BE2C (cell line): Measurements from ENCODE around the gene RAB40B.
A peak's percentile ranks its signal among the peaks of the same experiment; 100 is the strongest.

Experiments
- DNase-seq: peaks from one replicate; pipeline ENCODE4 v3.0.0-alpha.2; 2020
- H3K27me3 ChIP-seq: fragments of 250-450 bp; sonication (Bioruptor Pico); 2 replicates; pipeline ENCODE4 v1.5.1; 2020; ENCODE audit warnings: mild to moderate bottlenecking
- H3K36me3 ChIP-seq: fragments of 250-450 bp; sonication (Bioruptor Pico); 2 replicates; pipeline ENCODE4 v1.5.1; 2020; ENCODE audit warnings: mild to moderate bottlenecking
- H3K4me1 ChIP-seq: fragments of 250-450 bp; sonication (Bioruptor Pico); 2 replicates; pipeline ENCODE4 v1.5.1; 2020
- H3K4me3 ChIP-seq: 2 replicates; pipeline ENCODE4 v1.5.1; 2011; ENCODE audit warnings: low read depth, low read length
- H3K9me3 ChIP-seq: fragments of 250-450 bp; sonication (Bioruptor Pico); 2 replicates; pipeline ENCODE4 v1.5.1; 2020
- TF ChIP-seq, protein P1 (sequence below): IDR thresholded peaks from 2 replicates; pipeline ENCODE4 v1.5.1; 2012; ENCODE audit warnings: mild to moderate bottlenecking, low read depth, low read length

The RAB40B gene

DNA sequence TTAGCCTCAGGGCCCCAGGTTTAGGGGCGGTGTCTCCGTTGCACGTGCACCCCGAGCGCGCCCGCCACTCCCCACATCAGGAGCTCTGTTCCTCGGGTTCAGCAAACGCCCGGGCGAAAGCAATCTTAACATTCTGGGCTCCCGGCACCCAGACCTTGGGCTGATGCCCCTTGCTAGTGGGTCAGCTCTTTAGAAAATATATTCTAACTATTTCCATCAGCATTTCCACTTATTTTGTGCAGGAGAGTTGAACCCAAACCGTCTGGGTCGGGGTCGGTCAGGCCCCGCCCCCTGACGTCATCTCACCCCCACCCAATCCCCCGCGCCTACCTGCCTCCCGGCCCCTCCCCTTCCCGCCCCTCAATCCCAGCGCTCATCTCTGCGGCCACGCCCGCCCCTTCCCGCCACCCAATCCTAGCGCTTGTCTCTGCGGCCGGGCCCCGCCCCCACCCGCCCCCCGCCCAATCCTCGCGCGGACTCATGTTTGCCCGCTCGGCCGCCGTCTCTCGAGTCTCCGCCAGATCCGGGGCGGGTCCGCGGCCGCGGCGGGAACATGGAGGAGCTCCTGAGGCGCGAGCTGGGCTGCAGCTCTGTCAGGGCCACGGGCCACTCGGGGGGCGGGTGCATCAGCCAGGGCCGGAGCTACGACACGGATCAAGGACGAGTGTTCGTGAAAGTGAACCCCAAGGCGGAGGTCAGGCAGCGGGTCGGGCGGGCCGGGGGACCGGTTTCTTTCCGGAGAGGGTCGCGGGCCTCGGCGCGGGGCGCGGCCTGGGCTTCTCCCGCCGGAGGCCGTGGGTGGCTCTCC lies 17.9 kb upstream of the RAB40B start, which contains the start of gene FN3KRP:
Gene FN3KRP (plus strand): TSS at position 504 of the 808 bp plus-strand sequence. CDS start 50 bp downstream, at position 554.
- DNase-seq, result peak; percentile 94
- H3K36me3 ChIP-seq, result peaks cover 14% of the 10 kb centered on the region
- TF ChIP-seq, protein P1, sequence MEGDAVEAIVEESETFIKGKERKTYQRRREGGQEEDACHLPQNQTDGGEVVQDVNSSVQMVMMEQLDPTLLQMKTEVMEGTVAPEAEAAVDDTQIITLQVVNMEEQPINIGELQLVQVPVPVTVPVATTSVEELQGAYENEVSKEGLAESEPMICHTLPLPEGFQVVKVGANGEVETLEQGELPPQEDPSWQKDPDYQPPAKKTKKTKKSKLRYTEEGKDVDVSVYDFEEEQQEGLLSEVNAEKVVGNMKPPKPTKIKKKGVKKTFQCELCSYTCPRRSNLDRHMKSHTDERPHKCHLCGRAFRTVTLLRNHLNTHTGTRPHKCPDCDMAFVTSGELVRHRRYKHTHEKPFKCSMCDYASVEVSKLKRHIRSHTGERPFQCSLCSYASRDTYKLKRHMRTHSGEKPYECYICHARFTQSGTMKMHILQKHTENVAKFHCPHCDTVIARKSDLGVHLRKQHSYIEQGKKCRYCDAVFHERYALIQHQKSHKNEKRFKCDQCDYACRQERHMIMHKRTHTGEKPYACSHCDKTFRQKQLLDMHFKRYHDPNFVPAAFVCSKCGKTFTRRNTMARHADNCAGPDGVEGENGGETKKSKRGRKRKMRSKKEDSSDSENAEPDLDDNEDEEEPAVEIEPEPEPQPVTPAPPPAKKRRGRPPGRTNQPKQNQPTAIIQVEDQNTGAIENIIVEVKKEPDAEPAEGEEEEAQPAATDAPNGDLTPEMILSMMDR, result no peak
- no peaks in the 10 kb centered on the region for H3K27me3 ChIP-seq
- peaks cover 3% of the 10 kb centered on the region; the same call in 1 of the 2 replicates for H3K9me3 ChIP-seq
- H3K4me1 ChIP-seq, result no peaks in the 10 kb centered on the region
- peak within 1 kb of the TSS; percentile 82 for H3K4me3 ChIP-seq

DNA sequence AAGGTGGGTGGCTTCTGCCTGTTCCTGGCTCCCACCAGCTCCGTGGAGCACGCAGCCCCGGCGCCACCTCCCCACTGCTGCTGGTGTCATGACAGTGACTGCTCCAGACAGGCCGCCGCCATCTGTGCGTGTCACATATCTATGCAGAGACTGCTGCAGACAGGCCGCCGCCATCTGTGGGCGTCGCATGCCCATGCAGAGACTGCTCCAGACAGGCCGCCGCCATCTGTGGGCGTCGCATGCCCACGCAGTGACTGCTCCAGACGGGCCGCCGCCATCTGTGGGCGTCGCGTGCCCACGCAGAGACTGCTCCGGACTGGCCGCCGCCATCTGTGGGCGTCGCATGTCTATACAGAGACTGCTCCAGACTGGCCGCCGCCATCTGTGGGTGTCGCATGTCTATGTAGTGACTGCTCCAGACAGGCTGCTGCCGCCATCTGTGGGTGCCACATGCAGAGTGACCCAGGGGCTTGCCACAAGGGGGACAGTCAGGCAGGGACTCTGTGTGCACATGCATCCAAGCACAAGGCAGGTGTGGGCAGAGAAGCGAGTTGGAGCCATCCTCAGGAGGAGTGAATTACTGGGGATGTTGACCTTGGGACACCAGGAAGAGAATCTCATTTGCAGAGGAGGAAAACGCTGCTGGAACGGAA lies 14.7 kb upstream of the RAB40B start:
- Histone ChIP-seq H3K4me1 (no peaks in the 10 kb centered on the region), H3K9me3 (peaks cover 3% of the 10 kb centered on the region; the same call in 1 of the 2 replicates), H3K4me3 (no peak overlapping the region), H3K36me3 (0 out of 2 replicates have a peak, but pooled peaks cover 3% of the 10 kb centered on the region), H3K27me3 (no peaks in the 10 kb centered on the region)
- TF ChIP-seq, protein P1, result no peak
- no peak for DNase-seq

DNA sequence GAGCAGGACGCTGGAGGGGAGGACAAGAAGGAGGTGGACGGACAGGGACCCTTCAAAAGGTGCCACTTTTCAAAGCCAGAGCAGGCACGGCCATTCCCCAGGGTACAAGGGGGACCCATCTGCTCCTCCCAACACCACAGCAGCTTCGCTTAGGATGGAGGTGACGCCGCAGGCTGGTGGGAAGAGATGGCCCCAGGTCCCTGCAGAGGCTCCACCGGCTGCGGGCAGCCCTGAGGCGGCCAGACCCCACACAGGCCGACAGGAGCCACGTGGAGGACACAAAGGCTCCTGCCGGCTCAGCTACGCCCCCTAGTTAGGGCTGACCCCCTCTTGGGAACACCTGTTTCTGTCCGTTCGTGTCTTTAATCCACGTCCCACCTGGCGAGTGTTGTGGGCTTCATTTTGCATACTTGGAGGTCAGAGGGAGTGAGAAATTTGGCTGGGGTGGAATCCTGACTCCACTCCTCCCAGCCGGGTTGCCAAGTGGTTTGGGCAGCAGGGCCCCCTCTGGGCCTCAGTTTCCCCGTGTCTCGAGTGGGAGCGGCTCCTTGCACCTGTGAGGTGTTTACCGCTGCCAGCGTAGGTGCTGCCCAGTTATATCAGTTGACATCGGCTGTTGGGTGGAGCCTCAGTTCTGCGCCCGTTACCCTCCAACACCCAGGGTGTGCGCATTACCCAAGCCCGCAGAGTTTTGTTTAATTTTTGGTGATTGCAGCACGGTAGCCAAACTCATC lies 12.2 kb upstream of the RAB40B start:
- no peaks in the 10 kb centered on the region for H3K4me1 ChIP-seq
- TF ChIP-seq, protein P1, result no peak
- DNase-seq, result no peak
- H3K36me3 ChIP-seq, result no peaks in the 10 kb centered on the region
- H3K9me3 ChIP-seq, result no peaks in the 10 kb centered on the region
- no peak overlapping the region for H3K4me3 ChIP-seq
- H3K27me3 ChIP-seq, result no peaks in the 10 kb centered on the region

DNA sequence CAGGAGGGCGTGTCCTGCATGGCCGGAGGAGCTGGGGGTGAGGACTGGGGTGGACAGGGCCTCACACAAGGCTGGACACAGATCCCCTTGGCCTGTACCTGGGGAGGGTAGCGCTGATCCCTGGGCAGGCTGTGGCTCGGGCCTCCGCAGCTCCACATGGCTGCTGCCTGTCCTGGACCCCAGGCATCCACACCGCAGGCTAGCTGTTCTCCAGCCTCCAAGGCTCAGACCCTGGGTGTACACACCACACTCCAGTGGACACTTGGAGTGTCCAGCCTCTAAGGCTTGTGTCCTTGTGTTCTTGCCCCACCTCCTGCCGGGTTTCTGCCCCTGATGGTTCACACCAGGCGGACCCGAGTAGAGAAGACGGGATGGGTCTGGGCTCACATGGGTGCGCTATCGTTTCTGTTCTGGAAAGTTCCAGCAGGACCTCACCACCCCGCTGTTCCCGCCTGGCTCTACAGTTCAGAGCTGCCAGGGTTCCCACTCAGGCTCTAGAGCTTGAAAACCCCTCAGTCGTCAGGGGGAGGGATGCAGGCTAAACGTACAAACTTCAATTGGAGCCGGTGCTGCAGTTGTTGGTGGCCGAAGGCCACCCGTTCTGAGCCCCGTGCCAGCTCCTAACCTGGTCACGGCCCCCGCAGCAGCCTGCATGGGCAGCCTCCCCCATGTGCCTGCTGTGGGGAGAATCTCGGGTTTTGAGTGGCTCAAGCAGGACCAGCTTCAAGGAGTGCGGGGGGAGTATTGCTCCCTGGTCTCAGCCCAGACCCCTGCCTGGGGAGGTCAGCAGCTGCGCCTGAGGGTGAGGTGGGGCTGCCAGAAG lies 11.4 kb upstream of the RAB40B start:
- TF ChIP-seq, protein P1, result no peak
- Histone ChIP-seq H3K4me1 (no peaks in the 10 kb centered on the region), H3K27me3 (no peaks in the 10 kb centered on the region), H3K4me3 (no peak overlapping the region), H3K9me3 (no peaks in the 10 kb centered on the region), H3K36me3 (no peaks in the 10 kb centered on the region)
- DNase-seq, result no peak

DNA sequence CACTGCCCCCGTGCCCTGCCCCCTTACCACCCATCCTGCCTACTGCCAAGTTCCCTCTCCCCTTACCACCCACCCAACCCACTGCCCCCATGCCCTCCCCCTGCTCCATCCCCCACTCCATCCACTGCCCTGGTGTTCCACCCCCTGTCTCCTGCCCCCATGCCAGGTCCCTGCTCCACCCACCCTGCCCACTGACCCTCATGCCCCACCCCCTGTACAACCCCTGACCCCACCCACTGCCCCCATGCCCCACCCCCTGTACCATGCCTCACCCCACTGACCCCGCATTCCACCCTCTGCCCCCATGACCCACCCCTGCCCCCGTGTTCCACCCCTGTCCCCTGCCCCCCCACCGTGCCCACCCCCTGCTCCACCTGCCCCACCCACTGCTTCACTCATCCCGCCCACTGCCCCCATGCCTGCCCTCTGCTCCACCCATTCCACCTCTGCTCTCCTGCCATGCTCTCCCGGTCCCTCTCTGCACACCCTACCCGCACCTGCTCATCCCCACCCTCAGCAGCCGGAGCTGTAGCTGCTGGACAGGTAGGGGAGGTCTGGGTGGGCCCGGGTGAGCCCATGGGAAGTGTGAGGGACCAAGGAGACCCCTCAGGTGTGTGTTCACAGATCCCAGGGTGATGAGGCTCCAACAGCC lies 10.7 kb upstream of the RAB40B start:
- TF ChIP-seq, protein P1, result no peak
- Histone ChIP-seq H3K4me1 (no peaks in the 10 kb centered on the region), H3K4me3 (no peak overlapping the region), H3K9me3 (no peaks in the 10 kb centered on the region), H3K36me3 (no peaks in the 10 kb centered on the region), H3K27me3 (no peaks in the 10 kb centered on the region)
- DNase-seq, result no peak
